ENCODE measurements around the gene CXXC5.

- TF ChIP-seq EZH2 (IDR thresholded peaks at IDR 0.05; ENCODE audit: low read length, missing control alignments) (no peak), CTCF (conservative IDR thresholded peaks at IDR 0.05 in 1 of 2, IDR thresholded peaks at IDR 0.05 in 1 of 2; ENCODE audit: low read depth in 1 of 2, low read length in 2 of 2) (no peak)
Observed at GRCh38 chr5:139717221-139717620, 69.1 kb downstream of the CXXC5 start.
